Omental fat pad (tissue), 4 donors: ENCODE data around the gene CPT1B. TPM values are rescaled to one million over a fixed set of nuclear protein-coding genes. Genes with fewer than 3 reads are reported as not detected.

Experiments used
- ATAC-seq: fragments of 150-250 bp; one replicate; pipeline ENCODE4 v1.9.1; 2016; ENCODE audit warnings: mild to moderate bottlenecking, moderate library complexity; ENCODE audit not compliant: low FRiP score
- DNase-seq: peaks from one replicate; pipeline ENCODE4 v3.0.0-alpha.2; 2019; ENCODE audit warnings: low spot score
- total RNA-seq, 4 donors: library from RNA; depleted of rRNA; stranded (reverse); fragments of >200 nt; gene quantifications; one replicate each; pipeline ENCODE4 v1.1.0, GENCODE V29; 2016
- TF ChIP-seq, protein P1 (sequence below), 3 donors: fragments of 450-650 bp; IDR thresholded peaks; one replicate each; pipeline ENCODE4 v1.5.1; 2016 to 2017; ENCODE audit warnings: antibody characterized with exemption in 3 of 3, mild to moderate bottlenecking in 3 of 3, moderate library complexity in 2 of 3

The CPT1B gene
- total RNA-seq, 4 donors from 2014 or later = 4.9 to 29.2 (median 10.8) TPM

- TF ChIP-seq, protein P1, sequence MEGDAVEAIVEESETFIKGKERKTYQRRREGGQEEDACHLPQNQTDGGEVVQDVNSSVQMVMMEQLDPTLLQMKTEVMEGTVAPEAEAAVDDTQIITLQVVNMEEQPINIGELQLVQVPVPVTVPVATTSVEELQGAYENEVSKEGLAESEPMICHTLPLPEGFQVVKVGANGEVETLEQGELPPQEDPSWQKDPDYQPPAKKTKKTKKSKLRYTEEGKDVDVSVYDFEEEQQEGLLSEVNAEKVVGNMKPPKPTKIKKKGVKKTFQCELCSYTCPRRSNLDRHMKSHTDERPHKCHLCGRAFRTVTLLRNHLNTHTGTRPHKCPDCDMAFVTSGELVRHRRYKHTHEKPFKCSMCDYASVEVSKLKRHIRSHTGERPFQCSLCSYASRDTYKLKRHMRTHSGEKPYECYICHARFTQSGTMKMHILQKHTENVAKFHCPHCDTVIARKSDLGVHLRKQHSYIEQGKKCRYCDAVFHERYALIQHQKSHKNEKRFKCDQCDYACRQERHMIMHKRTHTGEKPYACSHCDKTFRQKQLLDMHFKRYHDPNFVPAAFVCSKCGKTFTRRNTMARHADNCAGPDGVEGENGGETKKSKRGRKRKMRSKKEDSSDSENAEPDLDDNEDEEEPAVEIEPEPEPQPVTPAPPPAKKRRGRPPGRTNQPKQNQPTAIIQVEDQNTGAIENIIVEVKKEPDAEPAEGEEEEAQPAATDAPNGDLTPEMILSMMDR (IDR thresholded peaks at IDR 0.05) = no peak
- no peak for ATAC-seq
- DNase-seq = no peak
Observed at GRCh38 chr22:50567721-50568252, 10.4 kb downstream of the CPT1B start.

DNA sequence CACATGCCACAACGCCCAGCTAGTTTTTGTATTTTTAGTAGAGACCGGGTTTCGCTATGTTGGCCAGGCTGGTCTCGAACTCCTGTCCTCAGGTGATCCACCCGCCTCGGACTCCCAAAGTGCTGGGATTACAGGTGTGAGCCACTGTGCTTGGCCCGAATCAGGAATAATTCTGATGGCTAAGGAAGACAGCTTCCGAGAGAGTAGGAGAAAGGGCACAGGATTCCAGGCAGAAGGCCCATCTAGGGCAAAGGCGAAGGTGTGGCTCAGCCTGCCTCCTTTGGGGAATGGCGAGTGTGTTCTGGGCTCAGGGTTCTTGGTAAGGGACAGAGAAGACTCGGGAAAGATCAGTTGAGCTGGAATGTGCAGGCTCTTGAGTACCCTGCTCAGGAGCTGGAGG lies 13.9 kb downstream of the CPT1B start:
- TF ChIP-seq, protein P1 (IDR thresholded peaks at IDR 0.05) = no peak
- DNase-seq = no peak
- no peak for ATAC-seq

GRCh38 chr22:50563413-50564160 lies 14.6 kb downstream of the CPT1B start:
- no peak for DNase-seq
- TF ChIP-seq, protein P1 (IDR thresholded peaks at IDR 0.05) = no peak
- no peak for ATAC-seq

DNA sequence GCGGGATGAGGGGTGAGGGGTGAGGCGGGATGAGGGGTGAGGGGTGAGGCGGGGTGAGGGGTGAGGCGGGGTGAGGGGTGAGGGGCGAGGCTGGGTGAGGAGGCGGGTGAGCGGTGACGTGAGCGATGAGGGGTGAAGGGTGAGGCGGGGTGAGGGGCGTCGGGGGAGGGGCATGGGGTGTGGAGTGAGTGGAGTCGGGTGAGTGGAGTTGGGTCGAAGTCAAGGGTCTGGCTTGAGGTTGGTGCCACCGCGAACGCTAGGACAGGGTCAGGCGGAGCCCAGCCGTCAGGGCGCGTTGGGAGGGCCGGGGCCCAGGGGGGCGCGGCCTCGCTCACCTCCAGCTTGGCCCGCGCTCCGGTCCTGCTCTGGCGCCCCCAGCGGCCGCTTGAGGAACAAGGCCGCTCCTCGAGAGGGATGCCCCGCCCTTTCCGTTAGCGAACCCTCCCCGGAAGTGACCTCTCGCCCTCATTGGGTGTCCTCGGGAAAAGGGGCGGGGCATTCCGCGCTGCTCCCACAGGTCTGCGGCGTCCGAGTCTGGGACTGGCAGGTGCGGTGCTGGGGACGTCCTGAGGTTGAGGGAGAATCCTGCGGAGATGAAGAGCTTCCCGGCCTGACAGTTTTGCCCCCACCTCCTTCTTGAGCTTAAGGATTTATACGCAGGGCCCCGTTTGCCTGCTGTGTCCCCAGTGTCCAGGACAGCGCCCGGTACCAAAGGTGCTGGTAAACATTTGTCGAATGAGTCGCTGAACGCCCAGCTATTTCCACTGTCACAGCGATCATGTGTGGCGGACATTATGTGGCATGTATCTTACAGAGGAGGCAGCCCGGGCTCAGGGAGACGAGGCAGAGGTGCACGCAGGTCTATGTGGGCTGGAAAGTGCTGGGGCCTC lies 15.5 kb downstream of the CPT1B start, which contains the start of gene SYCE3:
Gene SYCE3 (minus strand): TSS at position 397 of the 890 bp plus-strand sequence. CDS start 6,514 bp downstream, outside the sequence.
- ATAC-seq (peak; percentile 97), DNase-seq (peak; percentile 96)
- TF ChIP-seq, protein P1 (IDR thresholded peaks at IDR 0.05) = peak in 2 of 3 donors; percentile 40 to 94

DNA sequence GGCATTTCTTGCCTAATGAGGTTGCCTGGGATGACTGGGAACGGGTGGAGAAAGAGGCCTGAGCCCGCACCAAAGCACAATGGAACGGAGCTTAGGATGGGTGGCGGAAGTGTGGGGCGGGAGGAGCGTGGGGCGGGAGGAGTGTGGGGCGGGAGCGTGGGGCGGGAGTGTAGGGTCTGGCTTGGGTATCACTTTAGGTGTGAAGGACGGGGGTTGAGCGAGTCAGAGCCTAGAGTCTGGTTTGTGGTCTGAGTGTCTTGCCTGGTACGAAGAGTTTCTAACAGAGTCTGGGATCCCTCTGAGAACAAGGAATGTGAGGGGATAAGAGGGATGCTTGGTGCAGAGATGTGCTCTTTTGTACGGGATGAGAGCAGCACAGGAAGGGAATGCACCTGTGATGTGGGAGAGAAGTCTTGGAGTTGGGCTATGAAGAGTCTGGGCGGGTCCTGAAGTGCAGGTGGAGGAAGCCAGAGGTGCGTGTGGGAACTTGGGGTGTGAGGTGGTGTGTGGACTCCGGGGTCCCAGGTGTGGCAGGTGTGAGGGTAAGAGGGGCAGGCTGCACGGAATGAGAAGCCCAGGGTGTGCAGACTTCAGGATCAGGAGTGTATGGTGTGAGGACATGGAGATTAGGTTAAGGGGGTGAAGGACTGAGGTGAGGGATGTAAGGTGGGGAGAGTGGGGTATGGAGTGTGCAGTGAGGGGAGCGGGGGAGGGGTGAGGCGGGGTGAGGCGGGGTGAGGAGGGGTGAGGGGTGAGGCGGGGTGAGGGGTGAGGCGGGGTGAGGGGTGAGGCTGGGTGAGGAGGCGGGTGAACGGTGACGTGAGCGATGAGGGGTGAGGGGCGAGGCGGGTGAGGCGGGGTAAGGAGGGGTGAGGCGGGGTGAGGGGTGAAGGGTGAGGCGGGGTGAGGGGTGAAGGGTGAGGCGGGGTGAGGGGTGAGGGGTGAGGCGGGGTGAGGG lies 16.5 kb downstream of the CPT1B start:
- DNase-seq (no peak), ATAC-seq (no peak)
- TF ChIP-seq, protein P1 (IDR thresholded peaks at IDR 0.05) = no peak

GRCh38 chr22:50560034-50560433 lies 18.2 kb downstream of the CPT1B start:
- ATAC-seq = no peak
- no peak for DNase-seq

More at GRCh38 chr22:50560034-50560433, 18.2 kb downstream of the CPT1B start:
- TF ChIP-seq, protein P1 (IDR thresholded peaks at IDR 0.05) = no peak
